CD4-positive, alpha-beta T cell (primary cell): ENCODE measurements around the gene ITGAX. TPM values are rescaled to one million over a fixed set of nuclear protein-coding genes. Genes with fewer than 3 reads are reported as not detected.

Experiments
- ATAC-seq: fragments of 200-7000 bp; cut with Tn5 transposase; one replicate; pipeline ENCODE4 v1.10.0; 2022; ENCODE audit warnings: mild to moderate bottlenecking; ENCODE audit not compliant: poor library complexity
- CTCF ChIA-PET: fragments of 350-600 bp; sonication (Branson Sonifier 250); formaldehyde crosslinking; loops from one replicate; lab custom pipeline; 2021; ENCODE audit warnings: antibody characterized with exemption, inconsistent platforms; lab: Charles Lee
- POLR2A ChIA-PET: fragments of 350-600 bp; sonication (Branson Sonifier 250); formaldehyde crosslinking; loops from one replicate; lab custom pipeline; 2021; ENCODE audit warnings: antibody characterized with exemption, inconsistent platforms; lab: Charles Lee
- DNase-seq, 14 experiments: peaks; one replicate each; pipeline ENCODE4 v3.0.0-alpha.2; 2013 to 2020; ENCODE audit warnings: mixed read lengths in 2 of 14
- H3K27ac ChIP-seq, 2 donors: one replicate each; pipeline versions ENCODE4 v1.5.1 to v1.7.0; 2013; ENCODE audit warnings: low read length in 2 of 2, low read depth in 1 of 2, mild to moderate bottlenecking in 1 of 2
- H3K27me3 ChIP-seq, 2 experiments: 1 replicate in 1 of 2; 2 replicates in 1 of 2; pipeline versions ENCODE4 v1.6.1 to v1.7.0; 2013; ENCODE audit warnings: low read length in 2 of 2, control low read depth in 1 of 2, mild to moderate bottlenecking in 1 of 2, moderate library complexity in 1 of 2; ENCODE audit not compliant: insufficient read depth in 2 of 2, control insufficient read depth in 1 of 2
- H3K36me3 ChIP-seq: one replicate; pipeline ENCODE4 v1.6.1; 2013; ENCODE audit warnings: low read length, control low read depth; ENCODE audit not compliant: insufficient read depth
- H3K4me1 ChIP-seq: one replicate; pipeline ENCODE4 v1.6.1; 2013; ENCODE audit warnings: low read length, control low read depth; ENCODE audit not compliant: insufficient read depth
- H3K4me3 ChIP-seq: one replicate; pipeline ENCODE4 v1.5.1; 2013; ENCODE audit warnings: mild to moderate bottlenecking, low read length, moderate library complexity
- H3K9me3 ChIP-seq, 2 experiments: 1 replicate in 1 of 2; 2 replicates in 1 of 2; pipeline versions ENCODE4 v1.6.1 to v1.7.0; 2013; ENCODE audit warnings: low read length in 2 of 2, mild to moderate bottlenecking in 2 of 2, control low read depth in 1 of 2, moderate library complexity in 1 of 2; ENCODE audit not compliant: control insufficient read depth in 1 of 2, insufficient read depth in 1 of 2
- H3K27ac Mint-ChIP-seq: one replicate; pipeline ENCODE4 v1.8.0; 2020; ENCODE audit warnings: mixed read lengths
- H3K27me3 Mint-ChIP-seq: one replicate; pipeline ENCODE4 v1.8.0; 2021; ENCODE audit warnings: mixed read lengths
- H3K36me3 Mint-ChIP-seq: one replicate; pipeline ENCODE4 v1.8.0; 2021; ENCODE audit warnings: low read depth, mixed read lengths
- H3K4me1 Mint-ChIP-seq: one replicate; pipeline ENCODE4 v1.8.0; 2021; ENCODE audit warnings: low read depth, mixed read lengths
- H3K4me3 Mint-ChIP-seq: one replicate; pipeline ENCODE4 v1.8.0; 2020; ENCODE audit warnings: mild to moderate bottlenecking, mixed read lengths
- H3K9me3 Mint-ChIP-seq: one replicate; pipeline ENCODE4 v1.8.0; 2020; ENCODE audit warnings: mixed read lengths
- intact Hi-C, 2 experiments: fragments of 100-400 bp; cut with DNase I in 1 of 2; cut with micrococcal nuclease in 1 of 2; formaldehyde crosslinking; loops; one replicate each; pipeline versions ENCODE4 v1.15.1 to v1.9.0; 2023 to 2025; cut with DNase I, micrococcal nuclease
- total RNA-seq, 174 experiments: library from RNA in 2 of 174; stranded (reverse) in 2 of 174; gene quantifications; one replicate each; pipeline ENCODE4 v1.2.3 and lab custom pipeline; 2021 to 2026
- TF ChIP-seq, protein P1 (sequence below): fragments of 200-600 bp; IDR thresholded peaks from one replicate; pipeline ENCODE4 v1.8.0; 2022; ENCODE audit warnings: antibody characterized with exemption, mild to moderate bottlenecking

Gene ITGAX
- total RNA-seq, 2 experiments from 2014 or later: 5.5 to 6.0 TPM

GRCh38 chr16:31428638-31429247 lies 73.8 kb downstream of the ITGAX start:
- no peak overlapping the region for H3K4me3 ChIP-seq
- H3K27me3 ChIP-seq: no peaks in the 10 kb centered on the region
- peaks cover 0 to 8% of the 10 kb centered on the region in 2 experiments for H3K9me3 ChIP-seq
- Mint-ChIP-seq H3K27ac (no peak overlapping the region), H3K36me3 (no peaks in the 10 kb centered on the region), H3K4me3 (no peak overlapping the region), H3K9me3 (no peaks in the 10 kb centered on the region), H3K27me3 (no peaks in the 10 kb centered on the region), H3K4me1 (no peaks in the 10 kb centered on the region)
- CTCF ChIA-PET: no interaction called here
- peaks cover 12% of the 10 kb centered on the region for H3K4me1 ChIP-seq
- DNase-seq (no peak), ATAC-seq (no peak)
- intact Hi-C loops: no loop called here
- no peaks in the 10 kb centered on the region for H3K36me3 ChIP-seq
- TF ChIP-seq, protein P1, sequence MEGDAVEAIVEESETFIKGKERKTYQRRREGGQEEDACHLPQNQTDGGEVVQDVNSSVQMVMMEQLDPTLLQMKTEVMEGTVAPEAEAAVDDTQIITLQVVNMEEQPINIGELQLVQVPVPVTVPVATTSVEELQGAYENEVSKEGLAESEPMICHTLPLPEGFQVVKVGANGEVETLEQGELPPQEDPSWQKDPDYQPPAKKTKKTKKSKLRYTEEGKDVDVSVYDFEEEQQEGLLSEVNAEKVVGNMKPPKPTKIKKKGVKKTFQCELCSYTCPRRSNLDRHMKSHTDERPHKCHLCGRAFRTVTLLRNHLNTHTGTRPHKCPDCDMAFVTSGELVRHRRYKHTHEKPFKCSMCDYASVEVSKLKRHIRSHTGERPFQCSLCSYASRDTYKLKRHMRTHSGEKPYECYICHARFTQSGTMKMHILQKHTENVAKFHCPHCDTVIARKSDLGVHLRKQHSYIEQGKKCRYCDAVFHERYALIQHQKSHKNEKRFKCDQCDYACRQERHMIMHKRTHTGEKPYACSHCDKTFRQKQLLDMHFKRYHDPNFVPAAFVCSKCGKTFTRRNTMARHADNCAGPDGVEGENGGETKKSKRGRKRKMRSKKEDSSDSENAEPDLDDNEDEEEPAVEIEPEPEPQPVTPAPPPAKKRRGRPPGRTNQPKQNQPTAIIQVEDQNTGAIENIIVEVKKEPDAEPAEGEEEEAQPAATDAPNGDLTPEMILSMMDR: no peak
- no peak overlapping the region for H3K27ac ChIP-seq
- POLR2A ChIA-PET: interaction anchor here (0.8 kb wide), 1 partner anchor 101 kb away, joined by 3 read pairs; no protein-coding TSS in a partner anchor

GRCh38 chr16:31429314-31429713 lies 74.3 kb downstream of the ITGAX start:
- H3K4me1 Mint-ChIP-seq: no peaks in the 10 kb centered on the region
- H3K27ac Mint-ChIP-seq: no peak overlapping the region
- ChIA-PET POLR2A (interaction anchor here (0.8 kb wide), 1 partner anchor 102 kb away, joined by 3 read pairs; no protein-coding TSS in a partner anchor), CTCF (no interaction called here)
- no peaks in the 10 kb centered on the region for H3K36me3 Mint-ChIP-seq
- H3K27me3 Mint-ChIP-seq: no peaks in the 10 kb centered on the region
- DNase-seq: no peak
- ATAC-seq: no peak
- no peak overlapping the region for H3K4me3 Mint-ChIP-seq
- Histone ChIP-seq H3K4me1 (peaks cover 12% of the 10 kb centered on the region), H3K9me3 (peaks cover 0 to 8% of the 10 kb centered on the region in 2 experiments), H3K27me3 (no peaks in the 10 kb centered on the region), H3K27ac (no peak overlapping the region), H3K36me3 (no peaks in the 10 kb centered on the region), H3K4me3 (no peak overlapping the region)
- H3K9me3 Mint-ChIP-seq: no peaks in the 10 kb centered on the region
- intact Hi-C loops: no loop called here
- TF ChIP-seq, protein P1: no peak

DNA sequence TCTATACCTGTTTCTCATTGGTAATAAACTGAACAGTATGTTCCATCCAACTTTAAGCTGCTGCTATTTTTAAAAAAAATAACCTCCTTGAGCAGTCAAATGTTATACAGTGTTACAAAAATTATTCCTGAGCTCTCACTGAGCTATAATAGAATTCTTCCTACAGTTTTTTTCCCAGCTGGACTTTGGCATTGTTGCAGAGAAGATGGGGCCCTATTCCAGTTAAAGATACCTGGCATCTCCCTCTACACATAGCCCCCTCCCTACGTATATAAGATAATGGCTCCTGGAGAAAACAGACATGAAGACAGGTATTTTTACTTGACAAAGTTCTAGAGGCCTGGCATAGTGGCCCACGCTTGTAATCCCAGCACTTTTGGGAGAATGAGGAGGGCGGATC lies 74.8 kb downstream of the ITGAX start:
- H3K9me3 ChIP-seq: peaks cover 0 to 8% of the 10 kb centered on the region in 2 experiments
- POLR2A ChIA-PET: interaction anchor here (0.8 kb wide), 1 partner anchor 102 kb away, joined by 3 read pairs; no protein-coding TSS in a partner anchor

More for the DNA sequence above, 74.8 kb downstream of the ITGAX start:
- CTCF ChIA-PET: no interaction called here
- H3K4me3 Mint-ChIP-seq: no peak overlapping the region
- Histone ChIP-seq H3K36me3 (no peaks in the 10 kb centered on the region), H3K4me3 (no peak overlapping the region), H3K27ac (no peak overlapping the region), H3K4me1 (peaks cover 12% of the 10 kb centered on the region), H3K27me3 (no peaks in the 10 kb centered on the region)
- H3K27me3 Mint-ChIP-seq: no peaks in the 10 kb centered on the region
- no peak overlapping the region for H3K27ac Mint-ChIP-seq
- DNase-seq (no peak), ATAC-seq (no peak)
- no peaks in the 10 kb centered on the region for H3K4me1 Mint-ChIP-seq
- intact Hi-C loops: no loop called here
- no peaks in the 10 kb centered on the region for H3K36me3 Mint-ChIP-seq
- TF ChIP-seq, protein P1: no peak
- H3K9me3 Mint-ChIP-seq: no peaks in the 10 kb centered on the region
